OCI-LY1 (cell line): Measurements from ENCODE around the gene VTCN1.
"Not testable (repeated sequence)": the region's sequence is repeated elsewhere in the genome, so short reads cannot be mapped to it uniquely, and the experiment has no call there.

Experiments
- H2AFZ ChIP-seq: fragments of 200-600 bp; sonication (generic), shearing (Covaris generic); 2 replicates; pipeline ENCODE4 v1.6.0; 2014; ENCODE audit warnings: antibody characterized with exemption, mild to moderate bottlenecking, low read length
- H3F3A ChIP-seq: fragments of 200-600 bp; sonication (generic), shearing (Covaris generic); 2 replicates; pipeline ENCODE4 v1.6.0; 2014; ENCODE audit warnings: mild to moderate bottlenecking, antibody characterized with exemption, low read length, moderate library complexity; ENCODE audit not compliant: insufficient read depth
- H3K27ac ChIP-seq: fragments of 200-600 bp; sonication (generic); 2 replicates; pipeline ENCODE4 v1.5.1; 2014; ENCODE audit warnings: low read length, mixed run types, mild to moderate bottlenecking, low read depth; ENCODE audit not compliant: poor library complexity, severe bottlenecking
- H3K27me3 ChIP-seq: fragments of 200-600 bp; sonication (generic); 2 replicates; pipeline ENCODE4 v1.6.0; 2014; ENCODE audit warnings: antibody characterized with exemption, mild to moderate bottlenecking, low read length, moderate library complexity; ENCODE audit not compliant: insufficient read depth
- H3K36me3 ChIP-seq: fragments of 200-600 bp; sonication (generic); 2 replicates; pipeline ENCODE4 v1.6.1; 2014; ENCODE audit warnings: mild to moderate bottlenecking, antibody characterized with exemption, low read length, moderate library complexity, mixed read lengths; ENCODE audit not compliant: insufficient read depth
- H3K4me1 ChIP-seq: fragments of 200-600 bp; sonication (generic); 2 replicates; pipeline ENCODE4 v1.5.1; 2014; ENCODE audit warnings: mild to moderate bottlenecking, low read length, moderate library complexity; ENCODE audit not compliant: insufficient read depth, severe bottlenecking
- H3K4me2 ChIP-seq: fragments of 200-600 bp; sonication (generic), shearing (Covaris generic); 2 replicates; pipeline ENCODE4 v1.6.1; 2014; ENCODE audit warnings: low read length
- H3K4me3 ChIP-seq: fragments of 200-600 bp; sonication (generic); 2 replicates; pipeline ENCODE4 v1.5.1; 2014; ENCODE audit warnings: low read length, low read depth, mild to moderate bottlenecking, mixed read lengths; ENCODE audit not compliant: poor library complexity, severe bottlenecking
- H3K79me2 ChIP-seq: fragments of 200-600 bp; shearing (Covaris generic); 2 replicates; pipeline ENCODE4 v1.6.1; 2016; ENCODE audit warnings: mixed run types, low read length, mixed read lengths; ENCODE audit not compliant: insufficient read depth
- H3K9ac ChIP-seq: fragments of 200-600 bp; sonication (generic), shearing (Covaris generic); 2 replicates; pipeline ENCODE4 v1.6.1; 2014; ENCODE audit warnings: mild to moderate bottlenecking, low read length, mixed read lengths
- H3K9me2 ChIP-seq: fragments of 200-600 bp; sonication (generic), shearing (Covaris generic); 2 replicates; pipeline ENCODE4 v1.6.1; 2014; ENCODE audit warnings: low read depth, mild to moderate bottlenecking, low read length, mixed read lengths
- H3K9me3 ChIP-seq: fragments of 200-600 bp; shearing (Covaris generic); 2 replicates; pipeline ENCODE4 v1.6.1; 2014; ENCODE audit warnings: low read length, mixed read lengths
- H4K20me1 ChIP-seq: fragments of 200-600 bp; sonication (generic), shearing (Covaris generic); 2 replicates; pipeline ENCODE4 v1.6.0; 2016; ENCODE audit warnings: mild to moderate bottlenecking, low read length; ENCODE audit not compliant: insufficient read depth
- EZH2 ChIP-seq: fragments of 200-600 bp; sonication (generic), shearing (Covaris generic); IDR thresholded peaks from 2 replicates; pipeline ENCODE4 v1.8.0; 2017; ENCODE audit warnings: borderline replicate concordance, mixed run types, mild to moderate bottlenecking, antibody characterized with exemption, low read length, moderate library complexity, mixed read lengths
- TF ChIP-seq, protein P1 (sequence below): fragments of 200-600 bp; sonication (generic), shearing (Covaris generic); IDR thresholded peaks from 2 replicates; pipeline ENCODE4 v1.5.1; 2017; ENCODE audit warnings: mild to moderate bottlenecking, antibody characterized with exemption, low read length, moderate library complexity, mixed read lengths

VTCN1 gene

GRCh38 chr1:117120774-117121588, 89.7 kb downstream of the VTCN1 start:
- H3K9me2 ChIP-seq: no peaks in the 10 kb centered on the region
- no peak overlapping the region for H2AFZ ChIP-seq
- no peaks in the 10 kb centered on the region for H3K79me2 ChIP-seq
- peak overlapping the region; percentile 70 for H3K4me2 ChIP-seq
- TF ChIP-seq, protein P1, sequence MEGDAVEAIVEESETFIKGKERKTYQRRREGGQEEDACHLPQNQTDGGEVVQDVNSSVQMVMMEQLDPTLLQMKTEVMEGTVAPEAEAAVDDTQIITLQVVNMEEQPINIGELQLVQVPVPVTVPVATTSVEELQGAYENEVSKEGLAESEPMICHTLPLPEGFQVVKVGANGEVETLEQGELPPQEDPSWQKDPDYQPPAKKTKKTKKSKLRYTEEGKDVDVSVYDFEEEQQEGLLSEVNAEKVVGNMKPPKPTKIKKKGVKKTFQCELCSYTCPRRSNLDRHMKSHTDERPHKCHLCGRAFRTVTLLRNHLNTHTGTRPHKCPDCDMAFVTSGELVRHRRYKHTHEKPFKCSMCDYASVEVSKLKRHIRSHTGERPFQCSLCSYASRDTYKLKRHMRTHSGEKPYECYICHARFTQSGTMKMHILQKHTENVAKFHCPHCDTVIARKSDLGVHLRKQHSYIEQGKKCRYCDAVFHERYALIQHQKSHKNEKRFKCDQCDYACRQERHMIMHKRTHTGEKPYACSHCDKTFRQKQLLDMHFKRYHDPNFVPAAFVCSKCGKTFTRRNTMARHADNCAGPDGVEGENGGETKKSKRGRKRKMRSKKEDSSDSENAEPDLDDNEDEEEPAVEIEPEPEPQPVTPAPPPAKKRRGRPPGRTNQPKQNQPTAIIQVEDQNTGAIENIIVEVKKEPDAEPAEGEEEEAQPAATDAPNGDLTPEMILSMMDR: no peak
- no peak for TF ChIP-seq EZH2
- no peaks in the 10 kb centered on the region for H3K4me1 ChIP-seq
- no peaks in the 10 kb centered on the region for H3K9me3 ChIP-seq
- no peaks in the 10 kb centered on the region for H4K20me1 ChIP-seq
- no peaks in the 10 kb centered on the region for H3F3A ChIP-seq
- peaks cover 5% of the 10 kb centered on the region; the same call in 1 of the 2 replicates for H3K27me3 ChIP-seq
- peak overlapping the region; percentile 65 for H3K4me3 ChIP-seq
- no peaks in the 10 kb centered on the region for H3K36me3 ChIP-seq
- H3K27ac ChIP-seq: no peak overlapping the region
- no peak overlapping the region; the same call in 1 of the 2 replicates for H3K9ac ChIP-seq

DNA sequence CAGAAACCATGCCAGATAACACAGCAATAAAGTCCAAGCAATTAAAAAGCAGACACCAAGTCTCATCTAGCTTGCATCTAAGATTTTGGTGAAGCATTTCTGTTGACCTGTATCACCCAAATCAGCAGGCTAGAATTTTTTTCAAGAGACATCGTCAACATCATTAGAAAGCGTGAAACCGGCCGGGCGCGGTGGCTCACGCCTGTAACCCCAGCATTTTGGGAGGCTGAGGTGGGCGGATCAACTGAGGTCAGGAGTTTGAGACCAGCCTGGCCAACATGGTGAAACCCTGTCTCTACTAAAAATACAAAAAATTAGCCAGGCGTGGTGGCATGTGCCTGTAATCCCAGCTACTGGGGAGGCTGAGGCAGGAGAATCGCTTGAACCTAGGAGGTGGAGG, 91.6 kb downstream of the VTCN1 start:
- not testable (repeated sequence) for H3K27me3 ChIP-seq, H4K20me1 ChIP-seq, H3K9me3 ChIP-seq, H3K36me3 ChIP-seq, H2AFZ ChIP-seq, H3K4me3 ChIP-seq, H3F3A ChIP-seq, H3K79me2 ChIP-seq, H3K4me1 ChIP-seq, H3K27ac ChIP-seq, H3K4me2 ChIP-seq, H3K9me2 ChIP-seq, H3K9ac ChIP-seq

- Histone ChIP-seq H3K9ac (no peak overlapping the region), H3K4me1 (no peaks in the 10 kb centered on the region), H3K36me3 (no peaks in the 10 kb centered on the region), H3K4me3 (no peak overlapping the region), H3K4me2 (no peak overlapping the region), H3F3A (no peaks in the 10 kb centered on the region), H3K9me2 (no peaks in the 10 kb centered on the region), H3K27ac (no peak overlapping the region), H4K20me1 (no peaks in the 10 kb centered on the region), H3K27me3 (peaks cover 9% of the 10 kb centered on the region; the same call in 1 of the 2 replicates), H3K9me3 (no peaks in the 10 kb centered on the region), H2AFZ (no peak overlapping the region), H3K79me2 (no peaks in the 10 kb centered on the region)
- TF ChIP-seq EZH2: no peak
- TF ChIP-seq, protein P1: no peak
Measured at GRCh38 chr1:117118137-117118536, 92.6 kb downstream of the VTCN1 start.

- Histone ChIP-seq H3K4me3 (no peak overlapping the region), H3K9me3 (no peaks in the 10 kb centered on the region), H3K27me3 (peaks cover 9% of the 10 kb centered on the region; the same call in 1 of the 2 replicates), H3K9ac (no peak overlapping the region), H3K4me1 (no peaks in the 10 kb centered on the region), H4K20me1 (no peaks in the 10 kb centered on the region), H3K79me2 (no peaks in the 10 kb centered on the region), H3K27ac (no peak overlapping the region), H3K4me2 (no peak overlapping the region), H3F3A (no peaks in the 10 kb centered on the region), H3K9me2 (no peaks in the 10 kb centered on the region), H3K36me3 (no peaks in the 10 kb centered on the region), H2AFZ (no peak overlapping the region)
- TF ChIP-seq EZH2: no peak
- TF ChIP-seq, protein P1: no peak
Measured at GRCh38 chr1:117117697-117118096, 93.0 kb downstream of the VTCN1 start.
